T-helper 2 cell treated with Interferon-gamma antibody and Interleukin-4, amounts not matched to agents 5 μg/mL and 100 μg/mL, for 36 hours (primary cell): ENCODE results near the gene ZNF536.
"Not testable (repeated sequence)": the region's sequence is repeated elsewhere in the genome, so short reads cannot be mapped to it uniquely, and the experiment has no call there.

Experiments
- DNase-seq: peaks from one replicate; pipeline ENCODE4 v3.0.0; 2021; ENCODE audit warnings: low spot score
- H3K27ac Mint-ChIP-seq: one replicate; pipeline ENCODE4 v1.8.0; 2021; ENCODE audit warnings: mild to moderate bottlenecking, mixed read lengths
- H3K27me3 Mint-ChIP-seq: one replicate; pipeline ENCODE4 v1.8.0; 2021; ENCODE audit warnings: low read depth, mixed read lengths
- H3K36me3 Mint-ChIP-seq: one replicate; pipeline ENCODE4 v1.8.0; 2021; ENCODE audit warnings: low read depth, mixed read lengths
- H3K4me1 Mint-ChIP-seq: one replicate; pipeline ENCODE4 v1.8.0; 2021; ENCODE audit warnings: low read depth, mixed read lengths
- H3K4me3 Mint-ChIP-seq: one replicate; pipeline ENCODE4 v1.8.0; 2022; ENCODE audit warnings: mild to moderate bottlenecking, moderate library complexity, mixed read lengths
- H3K9me3 Mint-ChIP-seq: one replicate; pipeline ENCODE4 v1.8.0; 2021; ENCODE audit warnings: mixed read lengths

Gene ZNF536

DNA sequence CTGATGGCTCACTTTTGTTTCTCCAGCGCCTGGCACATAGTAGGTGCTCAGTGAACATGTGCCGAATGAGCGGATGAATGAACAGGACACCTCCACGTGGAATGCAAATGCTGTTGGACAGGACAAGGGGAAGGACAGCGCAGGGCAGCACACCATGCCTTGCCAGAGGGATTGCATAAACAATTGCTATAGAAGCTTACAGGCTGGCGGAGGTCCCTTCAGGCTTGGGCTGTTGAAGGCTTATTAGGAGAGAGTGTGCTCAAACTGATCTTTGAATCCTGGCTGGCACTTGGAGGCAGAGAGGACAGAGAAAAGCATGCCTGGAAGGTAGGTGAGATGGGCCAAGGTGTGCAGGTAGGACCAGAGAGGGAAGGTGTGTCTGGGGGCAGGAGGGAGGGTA is 35.9 kb upstream of the ZNF536 start:
- DNase-seq: no peak
- H3K9me3 Mint-ChIP-seq: no peaks in the 10 kb centered on the region
- no peaks in the 10 kb centered on the region for H3K4me1 Mint-ChIP-seq
- no peak overlapping the region for H3K27ac Mint-ChIP-seq
- no peaks in the 10 kb centered on the region for H3K27me3 Mint-ChIP-seq
- no peak overlapping the region for H3K4me3 Mint-ChIP-seq
- H3K36me3 Mint-ChIP-seq: no peaks in the 10 kb centered on the region

DNA sequence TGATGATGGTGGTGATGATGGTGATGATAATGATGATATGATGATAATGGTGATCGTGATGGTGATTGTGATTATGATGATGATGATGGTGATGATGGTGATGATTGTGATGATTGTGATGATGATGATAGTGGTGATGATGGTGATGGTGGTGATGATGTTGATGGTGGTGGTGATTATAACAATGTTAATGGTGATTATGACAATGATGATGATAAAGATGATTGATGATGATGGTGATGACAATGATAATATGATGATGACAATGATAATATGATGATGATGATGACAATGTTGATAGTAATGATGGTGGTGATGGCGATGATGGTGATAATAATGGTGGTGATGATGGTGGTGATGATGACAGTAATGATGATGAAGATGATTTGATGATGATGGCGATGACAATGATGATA is 34.1 kb upstream of the ZNF536 start:
- H3K36me3 Mint-ChIP-seq: no peaks in the 10 kb centered on the region
- no peak overlapping the region for H3K4me3 Mint-ChIP-seq
- H3K27ac Mint-ChIP-seq: no peak overlapping the region
- no peaks in the 10 kb centered on the region for H3K27me3 Mint-ChIP-seq
- H3K4me1 Mint-ChIP-seq: no peaks in the 10 kb centered on the region
- H3K9me3 Mint-ChIP-seq: no peaks in the 10 kb centered on the region
- no peak for DNase-seq

DNA sequence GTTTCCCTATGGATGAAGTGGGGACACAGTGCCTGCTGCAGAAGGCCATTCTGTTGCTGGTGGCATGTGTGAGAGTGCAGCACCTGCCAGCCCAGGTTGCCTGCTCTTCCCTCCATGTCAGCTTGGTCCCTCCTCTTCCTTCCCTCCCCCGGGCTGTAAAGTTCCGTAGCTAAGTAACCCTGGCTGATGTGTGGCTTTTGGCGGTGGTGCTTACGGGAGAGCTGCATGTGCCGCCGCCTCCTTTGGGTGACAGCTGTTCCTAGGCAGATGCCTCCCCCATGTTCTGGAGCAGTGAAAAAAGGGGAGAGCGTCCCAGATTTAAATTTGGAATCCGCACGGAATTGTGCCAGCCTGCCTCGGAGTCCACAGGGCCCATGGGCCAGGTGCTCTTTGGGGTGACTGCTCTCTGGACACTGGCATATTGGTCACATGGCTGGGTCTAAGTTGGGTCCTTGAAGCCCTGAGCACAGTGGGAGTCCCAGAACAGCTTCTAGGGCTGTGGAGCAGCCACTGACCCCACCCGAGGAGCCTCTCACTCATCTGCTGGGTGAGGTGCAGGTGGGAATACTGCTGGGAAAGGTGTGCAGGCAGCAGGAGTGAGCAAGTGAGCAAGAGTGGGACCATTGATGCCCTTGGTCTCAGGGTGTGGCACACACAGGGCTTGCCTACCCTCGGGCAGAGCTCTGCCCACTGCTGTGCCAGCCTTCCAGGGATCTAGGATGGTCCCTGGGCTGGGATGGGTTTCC is 33.1 kb upstream of the ZNF536 start:
- Mint-ChIP-seq H3K4me1 (no peaks in the 10 kb centered on the region), H3K27ac (no peak overlapping the region), H3K9me3 (no peaks in the 10 kb centered on the region), H3K27me3 (no peaks in the 10 kb centered on the region), H3K36me3 (no peaks in the 10 kb centered on the region), H3K4me3 (no peak overlapping the region)
- DNase-seq: no peak

DNA sequence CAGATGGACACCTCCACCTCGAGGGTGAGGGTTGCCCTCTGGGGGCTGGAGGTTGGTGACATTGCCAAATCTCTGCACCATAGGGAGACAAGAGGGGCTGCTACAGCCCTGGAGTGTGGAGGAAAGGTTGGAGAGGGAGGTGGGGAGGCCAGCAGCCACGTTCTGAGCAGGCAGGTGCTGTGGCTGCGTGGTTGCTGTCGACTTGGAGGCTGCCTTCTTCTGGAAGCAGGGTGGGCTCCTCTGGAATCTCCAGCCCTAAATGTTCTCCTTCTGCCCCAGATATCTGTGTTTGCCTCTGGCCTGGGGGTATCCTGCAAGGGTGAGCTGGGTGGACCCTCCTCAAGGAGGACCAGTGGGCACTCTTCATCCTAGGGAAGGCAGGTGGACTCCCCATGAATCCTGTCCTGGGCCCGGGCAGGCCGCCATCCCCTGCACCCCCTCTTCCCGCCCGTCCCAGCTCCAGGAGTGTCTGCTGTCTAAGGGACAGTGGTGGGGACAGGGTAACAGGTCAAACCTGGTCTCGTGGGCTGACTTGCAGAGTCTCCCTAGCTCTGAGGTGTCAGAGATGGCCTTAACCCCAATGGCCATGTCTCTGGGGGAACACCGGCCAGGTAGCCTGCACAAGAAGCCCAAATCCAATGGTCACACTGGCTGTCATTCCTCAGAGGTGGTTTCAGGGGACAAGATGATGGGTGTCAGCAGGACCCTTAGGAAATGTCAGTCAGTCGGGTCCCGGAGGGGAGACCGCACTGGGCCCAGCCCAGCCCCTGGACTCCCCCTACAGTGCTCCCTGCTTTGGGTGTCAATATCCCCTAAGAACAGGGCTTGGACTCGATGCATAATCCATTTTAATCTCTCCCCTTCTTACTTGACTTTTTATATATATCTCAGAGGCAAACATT is 32.3 kb upstream of the ZNF536 start:
- Mint-ChIP-seq H3K9me3 (no peaks in the 10 kb centered on the region), H3K36me3 (no peaks in the 10 kb centered on the region), H3K27me3 (no peaks in the 10 kb centered on the region)

DNA sequence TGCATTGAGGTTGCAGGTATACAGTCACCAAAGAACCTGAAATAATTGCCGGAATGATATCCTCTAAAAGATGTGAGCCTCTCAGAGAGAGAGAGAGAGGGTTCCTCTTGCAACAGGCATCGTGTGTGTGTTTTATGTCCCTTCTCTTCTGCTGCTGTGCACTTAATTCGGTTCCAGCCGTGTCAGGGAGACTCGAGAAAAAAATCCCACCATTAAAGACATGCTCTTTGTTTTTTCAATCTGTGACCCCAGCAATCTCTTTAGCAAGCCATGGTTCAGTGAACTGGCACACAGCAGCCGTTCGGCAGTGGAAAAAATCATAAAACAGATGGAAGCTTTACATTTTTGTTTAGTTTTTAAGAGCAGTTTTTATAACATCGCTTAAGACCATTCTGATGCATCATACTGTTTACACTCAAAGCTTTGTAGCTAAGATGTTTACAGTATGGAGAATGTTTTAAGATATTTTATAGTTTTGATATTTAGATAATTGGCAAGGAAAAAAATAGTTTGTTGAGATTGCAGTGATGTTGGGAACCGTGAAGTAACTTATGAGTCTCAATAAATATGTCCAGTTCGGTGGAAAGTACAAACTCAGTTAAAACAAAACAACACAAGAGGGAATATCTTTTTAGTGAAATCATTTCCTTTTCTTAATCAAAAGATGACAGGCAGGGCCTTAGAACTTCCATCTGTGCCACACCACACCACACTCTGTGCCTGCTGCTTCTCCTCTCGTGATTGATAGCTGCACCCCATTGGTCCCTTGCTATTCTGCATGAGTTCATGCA is 31.2 kb upstream of the ZNF536 start:
- H3K9me3 Mint-ChIP-seq: no peaks in the 10 kb centered on the region
- no peaks in the 10 kb centered on the region for H3K36me3 Mint-ChIP-seq
- DNase-seq: no peak
- H3K4me3 Mint-ChIP-seq: no peak overlapping the region
- H3K27me3 Mint-ChIP-seq: no peaks in the 10 kb centered on the region
- H3K4me1 Mint-ChIP-seq: no peaks in the 10 kb centered on the region
- H3K27ac Mint-ChIP-seq: no peak overlapping the region

More for the DNA sequence above, 32.3 kb upstream of the ZNF536 start:
- no peak for DNase-seq
- H3K4me3 Mint-ChIP-seq: no peak overlapping the region
- H3K27ac Mint-ChIP-seq: no peak overlapping the region
- no peaks in the 10 kb centered on the region for H3K4me1 Mint-ChIP-seq

DNA sequence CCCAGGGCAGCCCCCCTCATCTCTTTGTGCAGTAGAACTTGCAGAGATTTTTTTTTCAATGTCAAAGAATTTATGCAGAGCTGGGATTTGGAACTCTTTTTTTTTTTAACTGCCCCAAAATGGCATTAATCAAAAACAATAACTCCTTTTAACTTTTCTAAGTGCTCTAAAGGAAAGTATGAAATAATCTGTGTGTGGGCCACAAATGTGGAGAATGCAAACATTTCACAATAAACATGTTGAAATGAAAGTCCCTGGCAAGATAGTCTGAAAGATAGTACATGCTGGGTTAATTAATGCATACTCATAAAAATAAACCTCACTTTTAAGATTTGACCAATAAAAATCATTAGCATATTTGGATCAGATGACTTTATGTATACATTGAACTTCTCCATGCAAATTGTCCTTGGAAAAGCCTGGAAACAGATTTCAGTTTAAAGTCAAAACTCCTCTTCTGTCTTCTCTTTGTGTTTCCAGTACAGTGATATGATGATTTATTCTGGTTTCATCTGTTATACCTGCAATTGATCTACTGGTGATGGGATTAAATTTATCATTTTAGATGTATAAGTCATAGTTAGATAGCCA is 30.5 kb upstream of the ZNF536 start:
- Mint-ChIP-seq H3K4me1 (no peaks in the 10 kb centered on the region), H3K4me3 (no peak overlapping the region), H3K27ac (no peak overlapping the region), H3K27me3 (no peaks in the 10 kb centered on the region), H3K9me3 (no peaks in the 10 kb centered on the region), H3K36me3 (no peaks in the 10 kb centered on the region)
- no peak for DNase-seq

DNA sequence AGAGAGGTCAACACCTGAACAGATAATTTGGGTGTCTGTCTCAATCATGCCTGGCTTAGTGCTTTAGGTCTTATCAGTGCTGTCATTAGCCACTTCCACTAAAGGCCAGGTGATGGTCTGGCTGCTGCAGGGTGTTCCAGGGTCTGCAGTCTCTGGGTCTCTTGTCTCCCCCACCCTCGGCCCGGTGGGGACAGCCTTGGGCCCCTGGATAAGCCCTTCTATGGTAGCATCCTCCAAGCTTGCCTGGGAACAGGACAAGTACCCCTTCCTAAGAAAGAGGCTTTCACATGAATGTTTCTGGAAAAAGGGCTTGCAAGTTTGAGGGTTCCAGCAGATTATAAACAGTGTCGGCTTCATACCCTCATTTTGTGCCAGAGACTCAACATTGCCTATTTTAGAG is 29.3 kb upstream of the ZNF536 start:
- no peak overlapping the region for H3K4me3 Mint-ChIP-seq
- no peaks in the 10 kb centered on the region for H3K36me3 Mint-ChIP-seq
- no peaks in the 10 kb centered on the region for H3K4me1 Mint-ChIP-seq
- H3K27ac Mint-ChIP-seq: no peak overlapping the region
- no peaks in the 10 kb centered on the region for H3K9me3 Mint-ChIP-seq
- H3K27me3 Mint-ChIP-seq: no peaks in the 10 kb centered on the region
- no peak for DNase-seq

DNA sequence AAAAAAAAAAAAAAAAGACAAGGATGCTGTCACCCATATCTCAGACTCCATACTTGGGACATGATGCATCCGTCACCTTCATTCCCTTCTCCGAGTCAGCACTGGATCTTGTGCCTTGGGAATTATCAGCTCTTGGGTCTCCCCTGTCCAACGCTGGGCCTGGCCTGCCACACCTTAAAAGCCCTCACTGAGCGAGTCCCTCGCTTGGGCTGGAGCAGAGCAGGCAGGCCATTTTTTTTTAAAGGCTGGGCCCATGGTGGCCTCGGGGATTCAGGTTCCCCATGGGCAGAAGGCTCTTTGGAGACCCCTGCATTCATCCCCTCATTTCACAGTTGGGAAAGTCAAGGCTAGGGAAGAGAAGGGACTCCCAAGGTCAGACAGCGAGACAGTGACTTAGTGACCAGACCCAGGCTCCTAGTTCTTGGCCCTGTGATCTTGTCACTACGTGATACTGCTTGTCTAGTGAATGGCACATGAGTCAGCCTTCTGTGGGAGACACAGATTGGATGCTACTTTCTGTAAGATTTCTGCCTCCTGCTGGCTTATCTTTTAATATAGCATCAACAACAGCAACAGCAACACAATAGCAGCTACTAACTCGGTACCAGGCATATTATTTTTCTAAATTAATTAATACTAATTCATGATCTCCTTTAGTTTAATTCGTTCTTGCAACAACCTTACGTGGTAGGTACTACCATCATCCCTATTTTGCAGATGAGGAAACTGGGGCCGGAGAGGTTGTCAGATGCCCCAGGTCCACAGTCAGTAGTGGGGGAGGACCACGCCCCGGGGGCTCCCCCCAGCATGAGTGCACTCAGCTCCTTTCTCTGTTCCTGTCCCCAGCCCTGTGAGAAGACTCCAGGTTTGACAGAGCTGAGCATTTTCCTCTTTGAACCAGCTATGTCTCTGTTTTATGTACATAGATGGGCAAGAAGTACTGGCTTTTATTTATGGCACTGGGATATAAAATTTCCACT is 27.4 kb upstream of the ZNF536 start:
- Mint-ChIP-seq H3K27ac (no peak overlapping the region), H3K27me3 (no peaks in the 10 kb centered on the region), H3K4me1 (no peaks in the 10 kb centered on the region), H3K9me3 (no peaks in the 10 kb centered on the region), H3K4me3 (no peak overlapping the region), H3K36me3 (no peaks in the 10 kb centered on the region)
- DNase-seq: no peak

DNA sequence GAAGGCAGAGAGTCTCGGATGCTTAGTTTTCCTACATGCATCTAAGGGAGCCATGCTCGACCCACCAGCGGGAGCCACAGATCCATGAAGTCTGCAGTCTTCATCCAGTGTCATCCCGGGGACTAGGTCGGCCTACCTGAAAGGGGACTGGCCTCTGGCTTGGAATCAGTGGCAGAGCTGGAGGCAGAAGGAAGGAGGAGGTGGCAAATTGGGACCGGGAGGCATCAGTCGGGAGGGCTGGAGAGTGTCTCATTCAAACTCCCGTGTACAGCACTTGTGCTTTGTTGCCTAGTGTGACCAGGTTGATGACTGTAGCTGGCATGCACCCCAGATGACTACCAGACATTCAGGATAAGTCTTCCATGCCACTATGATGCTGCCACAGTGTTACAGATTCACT is 26.5 kb upstream of the ZNF536 start:
- H3K27ac Mint-ChIP-seq: no peak overlapping the region
- no peak overlapping the region for H3K4me3 Mint-ChIP-seq
- no peaks in the 10 kb centered on the region for H3K36me3 Mint-ChIP-seq
- no peak for DNase-seq
- H3K27me3 Mint-ChIP-seq: no peaks in the 10 kb centered on the region
- no peaks in the 10 kb centered on the region for H3K4me1 Mint-ChIP-seq
- no peaks in the 10 kb centered on the region for H3K9me3 Mint-ChIP-seq

DNA sequence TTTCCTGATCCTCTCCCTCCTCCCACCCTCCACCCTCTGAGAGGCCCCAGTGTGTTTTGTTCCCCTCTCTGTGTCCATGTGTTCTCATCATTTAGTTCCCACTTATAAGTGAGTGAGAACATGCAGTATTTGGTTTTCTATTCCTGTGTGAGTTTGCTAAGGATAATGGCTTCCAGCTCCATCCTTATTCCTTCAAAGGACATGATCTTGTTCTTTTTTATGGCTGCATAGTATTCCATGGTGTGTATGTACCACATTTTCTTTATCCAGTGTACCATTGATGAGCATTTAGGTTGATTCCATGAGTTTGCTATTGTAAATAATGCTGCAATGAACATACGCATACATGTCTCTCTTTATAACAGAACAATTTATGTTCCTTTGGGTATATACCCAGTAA is 25.7 kb upstream of the ZNF536 start:
- DNase-seq, H3K36me3 Mint-ChIP-seq, H3K27ac Mint-ChIP-seq, H3K9me3 Mint-ChIP-seq, H3K27me3 Mint-ChIP-seq, H3K4me3 Mint-ChIP-seq, H3K4me1 Mint-ChIP-seq: not testable (repeated sequence)

DNA sequence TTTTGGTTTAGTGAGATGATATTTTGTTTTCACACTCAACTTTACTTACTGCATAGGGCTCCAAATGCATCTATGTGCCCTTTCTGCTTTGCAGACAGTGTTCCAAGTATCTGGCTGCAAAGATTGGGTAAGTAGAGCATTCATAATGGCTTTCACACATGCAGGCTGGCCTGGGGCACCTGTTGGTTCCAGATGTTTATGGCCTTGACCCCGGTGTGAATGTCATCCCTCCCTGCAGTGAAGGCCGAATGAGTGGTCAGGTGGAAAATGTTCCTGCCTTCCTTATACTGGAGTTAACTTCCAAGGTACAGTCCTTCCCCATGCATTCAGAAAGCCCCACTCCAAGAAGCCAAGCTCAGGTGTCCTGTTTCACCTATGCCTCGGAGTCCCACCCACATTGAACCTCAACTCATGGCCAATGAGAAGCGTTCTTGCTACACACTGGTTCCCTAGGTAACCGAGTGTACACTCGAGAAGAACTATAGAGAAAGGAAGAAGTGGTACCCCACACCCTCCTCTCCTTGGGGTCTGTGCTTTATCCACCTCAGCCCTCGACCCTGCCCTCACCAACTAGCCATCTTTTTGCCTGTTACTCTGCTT is 23.0 kb upstream of the ZNF536 start:
- H3K27me3 Mint-ChIP-seq: no peaks in the 10 kb centered on the region
- no peaks in the 10 kb centered on the region for H3K4me1 Mint-ChIP-seq
- no peak overlapping the region for H3K4me3 Mint-ChIP-seq
- no peak overlapping the region for H3K27ac Mint-ChIP-seq
- DNase-seq: no peak
- H3K36me3 Mint-ChIP-seq: no peaks in the 10 kb centered on the region
- no peaks in the 10 kb centered on the region for H3K9me3 Mint-ChIP-seq

DNA sequence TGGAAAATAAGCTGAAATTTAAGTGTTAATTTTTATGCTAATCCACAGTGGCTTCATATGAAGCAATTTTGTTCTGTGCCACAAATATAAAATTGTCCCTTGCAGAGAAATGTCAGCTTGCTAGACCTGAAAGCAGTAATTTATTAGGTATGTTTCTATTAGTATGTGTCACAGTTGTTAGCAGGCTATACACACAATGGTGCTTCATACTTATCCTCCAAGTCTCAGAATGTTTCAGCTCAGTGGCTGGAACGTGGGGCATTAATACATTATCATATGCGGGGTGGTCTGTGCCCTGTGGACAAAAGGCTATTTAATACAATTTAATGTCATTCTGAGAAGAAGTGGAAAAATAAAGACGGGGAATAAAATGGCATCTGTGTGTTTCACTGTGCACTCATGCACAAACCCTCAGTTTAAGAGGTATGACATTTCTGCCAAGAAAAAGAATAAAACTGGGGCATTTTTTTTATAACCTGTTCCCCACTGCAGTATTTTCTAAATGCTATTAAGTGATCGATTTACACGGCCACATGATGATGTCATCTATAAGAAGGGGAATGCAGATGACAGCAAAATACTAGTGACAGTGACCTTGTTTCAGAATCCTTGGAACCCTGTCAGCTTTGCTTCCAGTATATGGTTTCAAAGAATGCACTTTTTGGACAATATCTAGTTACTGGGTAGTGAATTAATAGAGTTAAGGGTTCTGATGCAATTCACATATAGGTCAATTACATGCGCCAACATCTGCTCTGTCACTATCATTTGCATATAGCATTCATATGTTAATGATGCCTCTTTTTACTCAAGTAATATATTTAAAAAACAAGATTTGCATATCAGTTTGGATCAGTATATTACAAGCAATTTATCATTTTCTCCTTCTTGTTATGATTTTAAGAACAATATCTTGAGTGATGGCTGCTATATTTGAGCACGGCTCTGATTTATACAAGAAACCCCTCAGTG is 21.2 kb upstream of the ZNF536 start:
- no peaks in the 10 kb centered on the region for H3K27me3 Mint-ChIP-seq
- no peak overlapping the region for H3K27ac Mint-ChIP-seq
- no peaks in the 10 kb centered on the region for H3K36me3 Mint-ChIP-seq
- H3K4me3 Mint-ChIP-seq: no peak overlapping the region
- no peaks in the 10 kb centered on the region for H3K4me1 Mint-ChIP-seq
- no peak for DNase-seq
- H3K9me3 Mint-ChIP-seq: no peaks in the 10 kb centered on the region
